Measurements from ENCODE around the gene PARN.
"Not testable (repeated sequence)": the region's sequence is repeated elsewhere in the genome, so short reads cannot be mapped to it uniquely, and the experiment has no call there.

GRCh38 chr16:14580926-14581325 lies 49.1 kb downstream of the PARN start:
- TF ChIP-seq CTCF (IDR thresholded peaks at IDR 0.05; ENCODE audit: low read depth, low read length, poor library complexity, severe bottlenecking); EZH2phosphoT487 (IDR thresholded peaks at IDR 0.05; ENCODE audit: borderline replicate concordance, low read length): not testable (repeated sequence)

Measured in DOHH2 (cell line).